ENCODE measurements around the gene NCS1. TPM values are rescaled to one million over a fixed set of nuclear protein-coding genes. Genes with fewer than 3 reads are reported as not detected.

Gene NCS1
- total and polyA plus RNA-seq, 9 of the 15 experiments (the other 6 are each of a cell fraction or from before 2014, with no cell fraction given) = 0.28 to 27.0 (median 9.6) TPM

- TF ChIP-seq FOS (IDR thresholded peaks at IDR 0.05; ENCODE audit: extremely low read depth, insufficient read length) (no peak), ZNF175 (CRISPR knock-in tag; IDR thresholded peaks at IDR 0.05; ENCODE audit: low read depth) (peak; percentile 99), MBD2 (IDR thresholded peaks at IDR 0.05; ENCODE audit: borderline replicate concordance, low read depth) (no peak), STAT5B (CRISPR knock-in tag; IDR thresholded peaks at IDR 0.05) (peak; percentile 79; the same call in 1 of the 2 replicates), MIER1 (IDR thresholded peaks at IDR 0.05; ENCODE audit: low read depth) (no peak), NFYB (IDR thresholded peaks at IDR 0.05; ENCODE audit: extremely low read depth, insufficient read length) (no peak), TFAM (CRISPR knock-in tag; conservative IDR thresholded peaks at IDR 0.05) (no peak), SMARCA5 (IDR thresholded peaks at IDR 0.05) (no peak), RBBP5 (IDR thresholded peaks at IDR 0.05; ENCODE audit: borderline replicate concordance, insufficient read depth, low read length, poor library complexity, severe bottlenecking) (no peak), ARNT (IDR thresholded peaks at IDR 0.05) (no peak), ZNF668 (CRISPR knock-in tag; IDR thresholded peaks at IDR 0.05) (peak; percentile 94), MAFG (tag; conservative IDR thresholded peaks at IDR 0.05) (peak; percentile 59; the same call in 1 of the 2 replicates), SIN3B (IDR thresholded peaks at IDR 0.05; ENCODE audit: low read depth) (no peak), ARID3B (CRISPR knock-in tag; IDR thresholded peaks at IDR 0.05; ENCODE audit: borderline replicate concordance) (no peak), THRA (IDR thresholded peaks at IDR 0.05) (no peak), TAF1 (IDR thresholded peaks at IDR 0.05; ENCODE audit: control insufficient read depth, extremely low read depth, insufficient read depth, low read length, severe bottlenecking) (peak; percentile 14), EHMT2 (IDR thresholded peaks at IDR 0.05) (peak; percentile 43; the same call in 1 of the 2 replicates), KDM2B (CRISPR knock-in tag; IDR thresholded peaks at IDR 0.05) (no peak; the same call in 1 of the 2 replicates), ZNF707 (CRISPR knock-in tag; conservative IDR thresholded peaks at IDR 0.05) (peak; percentile 67), POLR2AphosphoS2 (IDR thresholded peaks at IDR 0.05; ENCODE audit: low read length) (no peak), PCBP2 (IDR thresholded peaks at IDR 0.05; ENCODE audit: low read depth, low read length, poor library complexity, severe bottlenecking) (no peak), PHB (CRISPR knock-in tag; IDR thresholded peaks at IDR 0.05) (no peak), TEAD2 (tag; IDR thresholded peaks at IDR 0.05) (peak; percentile 90), CREM (IDR thresholded peaks at IDR 0.05; ENCODE audit: low read depth) (peak; percentile 45), MLLT1 (IDR thresholded peaks at IDR 0.05) (no peak), HDAC2 (IDR thresholded peaks at IDR 0.05) (peak; percentile 74), KLF10 (CRISPR knock-in tag; IDR thresholded peaks at IDR 0.05) (peak; percentile 81; the same call in 1 of the 2 replicates), KDM1A (IDR thresholded peaks at IDR 0.05) (peak in 1 of 2 experiments; percentile 52; a peak in 1 of 4 replicates)
These were observed 21.3 kb upstream of the NCS1 start (continued) for GRCh38 chr9:130150779-130151382.

Measured in K562 (cell line).